NCI-H1048 (cell line): ENCODE results near the gene ACSF3.

ENCODE experiments used
- DNase-seq: peaks from one replicate; lab custom pipeline; 2025; lab: John Stamatoyannopoulos, UW

The ACSF3 gene

GRCh38 chr16:89145406-89146161 lies 51.9 kb downstream of the ACSF3 start:
- DNase-seq = no peak

- DNase-seq = no peak
Observed at GRCh38 chr16:89146211-89147005, 52.8 kb downstream of the ACSF3 start.

- DNase-seq = no peak
Observed at GRCh38 chr16:89147085-89147817, 53.6 kb downstream of the ACSF3 start.

- no peak for DNase-seq
Observed at GRCh38 chr16:89149386-89149785, 55.7 kb downstream of the ACSF3 start.

GRCh38 chr16:89150090-89150835 lies 56.6 kb downstream of the ACSF3 start:
- no peak for DNase-seq

GRCh38 chr16:89150981-89151380 lies 57.3 kb downstream of the ACSF3 start:
- DNase-seq = no peak

GRCh38 chr16:89152831-89153700 lies 59.4 kb downstream of the ACSF3 start:
- DNase-seq = no peak

- DNase-seq = no peak
Observed at GRCh38 chr16:89153848-89154271, 60.2 kb downstream of the ACSF3 start.

GRCh38 chr16:89154390-89155183 lies 60.9 kb downstream of the ACSF3 start:
- DNase-seq = no peak

- DNase-seq = no peak
Observed at GRCh38 chr16:89155184-89155679, 61.6 kb downstream of the ACSF3 start.

- DNase-seq = no peak
Observed at GRCh38 chr16:89155851-89156739, 62.4 kb downstream of the ACSF3 start.

- DNase-seq = no peak
Observed at GRCh38 chr16:89156740-89157645, 63.3 kb downstream of the ACSF3 start.

GRCh38 chr16:89157778-89158177 lies 64.1 kb downstream of the ACSF3 start:
- DNase-seq = no peak

- DNase-seq = no peak
Observed at GRCh38 chr16:89159066-89159849, 65.6 kb downstream of the ACSF3 start.

GRCh38 chr16:89159850-89160354 lies 66.2 kb downstream of the ACSF3 start:
- DNase-seq = no peak

- no peak for DNase-seq
Observed at GRCh38 chr16:89160977-89161701, 67.5 kb downstream of the ACSF3 start.
